Body of pancreas (tissue), 4 donors: Measurements from ENCODE around the gene BRD3OS.

ENCODE experiments used
- CTCF ChIP-seq, 7 experiments: fragments of 450-650 bp in 4 of 7; fragments of 200-600 bp in 3 of 7; sonication (generic) in 3 of 7; IDR thresholded peaks; one replicate each; pipeline ENCODE4 v1.5.1; 2016 to 2019; ENCODE audit warnings: antibody characterized with exemption in 7 of 7
- POLR2A ChIP-seq, 3 donors: fragments of 450-650 bp; IDR thresholded peaks; one replicate each; pipeline ENCODE4 v1.6.1; 2016; ENCODE audit warnings: antibody characterized with exemption in 3 of 3, mild to moderate bottlenecking in 2 of 3

GRCh38 chr9:134058716-134059115, 33.4 kb downstream of the BRD3OS start:
- no peak for TF ChIP-seq POLR2A (IDR thresholded peaks at IDR 0.05)
- TF ChIP-seq CTCF (IDR thresholded peaks at IDR 0.05), result no peak
